OCI-LY1 (cell line): ENCODE data around the gene MPRIP.

Experiments used
- H2AFZ ChIP-seq: fragments of 200-600 bp; sonication (generic), shearing (Covaris generic); 2 replicates; pipeline ENCODE4 v1.6.0; 2014; ENCODE audit warnings: antibody characterized with exemption, mild to moderate bottlenecking, low read length
- H3F3A ChIP-seq: fragments of 200-600 bp; sonication (generic), shearing (Covaris generic); 2 replicates; pipeline ENCODE4 v1.6.0; 2014; ENCODE audit warnings: mild to moderate bottlenecking, antibody characterized with exemption, low read length, moderate library complexity; ENCODE audit not compliant: insufficient read depth
- H3K27ac ChIP-seq: fragments of 200-600 bp; sonication (generic); 2 replicates; pipeline ENCODE4 v1.5.1; 2014; ENCODE audit warnings: low read length, mixed run types, mild to moderate bottlenecking, low read depth; ENCODE audit not compliant: poor library complexity, severe bottlenecking
- H3K27me3 ChIP-seq: fragments of 200-600 bp; sonication (generic); 2 replicates; pipeline ENCODE4 v1.6.0; 2014; ENCODE audit warnings: antibody characterized with exemption, mild to moderate bottlenecking, low read length, moderate library complexity; ENCODE audit not compliant: insufficient read depth
- H3K36me3 ChIP-seq: fragments of 200-600 bp; sonication (generic); 2 replicates; pipeline ENCODE4 v1.6.1; 2014; ENCODE audit warnings: mild to moderate bottlenecking, antibody characterized with exemption, low read length, moderate library complexity, mixed read lengths; ENCODE audit not compliant: insufficient read depth
- H3K4me1 ChIP-seq: fragments of 200-600 bp; sonication (generic); 2 replicates; pipeline ENCODE4 v1.5.1; 2014; ENCODE audit warnings: mild to moderate bottlenecking, low read length, moderate library complexity; ENCODE audit not compliant: insufficient read depth, severe bottlenecking
- H3K4me2 ChIP-seq: fragments of 200-600 bp; sonication (generic), shearing (Covaris generic); 2 replicates; pipeline ENCODE4 v1.6.1; 2014; ENCODE audit warnings: low read length
- H3K4me3 ChIP-seq: fragments of 200-600 bp; sonication (generic); 2 replicates; pipeline ENCODE4 v1.5.1; 2014; ENCODE audit warnings: low read length, low read depth, mild to moderate bottlenecking, mixed read lengths; ENCODE audit not compliant: poor library complexity, severe bottlenecking
- H3K79me2 ChIP-seq: fragments of 200-600 bp; shearing (Covaris generic); 2 replicates; pipeline ENCODE4 v1.6.1; 2016; ENCODE audit warnings: mixed run types, low read length, mixed read lengths; ENCODE audit not compliant: insufficient read depth
- H3K9ac ChIP-seq: fragments of 200-600 bp; sonication (generic), shearing (Covaris generic); 2 replicates; pipeline ENCODE4 v1.6.1; 2014; ENCODE audit warnings: mild to moderate bottlenecking, low read length, mixed read lengths
- H3K9me2 ChIP-seq: fragments of 200-600 bp; sonication (generic), shearing (Covaris generic); 2 replicates; pipeline ENCODE4 v1.6.1; 2014; ENCODE audit warnings: low read depth, mild to moderate bottlenecking, low read length, mixed read lengths
- H3K9me3 ChIP-seq: fragments of 200-600 bp; shearing (Covaris generic); 2 replicates; pipeline ENCODE4 v1.6.1; 2014; ENCODE audit warnings: low read length, mixed read lengths
- H4K20me1 ChIP-seq: fragments of 200-600 bp; sonication (generic), shearing (Covaris generic); 2 replicates; pipeline ENCODE4 v1.6.0; 2016; ENCODE audit warnings: mild to moderate bottlenecking, low read length; ENCODE audit not compliant: insufficient read depth
- CTCF ChIP-seq: fragments of 200-600 bp; sonication (generic), shearing (Covaris generic); IDR thresholded peaks from 2 replicates; pipeline ENCODE4 v1.5.1; 2017; ENCODE audit warnings: mild to moderate bottlenecking, antibody characterized with exemption, low read length, moderate library complexity, mixed read lengths
- EZH2 ChIP-seq: fragments of 200-600 bp; sonication (generic), shearing (Covaris generic); IDR thresholded peaks from 2 replicates; pipeline ENCODE4 v1.8.0; 2017; ENCODE audit warnings: borderline replicate concordance, mixed run types, mild to moderate bottlenecking, antibody characterized with exemption, low read length, moderate library complexity, mixed read lengths

MPRIP gene

GRCh38 chr17:17155568-17155967, 113.3 kb downstream of the MPRIP start:
- Histone ChIP-seq H3F3A (no peaks in the 10 kb centered on the region), H3K4me2 (no peak overlapping the region), H3K27ac (no peak overlapping the region), H3K36me3 (peaks cover 64% of the 10 kb centered on the region), H2AFZ (no peak overlapping the region), H3K9ac (no peak overlapping the region), H3K4me3 (no peak overlapping the region), H3K9me3 (no peaks in the 10 kb centered on the region), H4K20me1 (no peaks in the 10 kb centered on the region), H3K27me3 (no peaks in the 10 kb centered on the region), H3K4me1 (peaks cover 8% of the 10 kb centered on the region), H3K9me2 (no peaks in the 10 kb centered on the region), H3K79me2 (no peaks in the 10 kb centered on the region)
- TF ChIP-seq CTCF (no peak), EZH2 (no peak)

GRCh38 chr17:17156107-17156506, 113.8 kb downstream of the MPRIP start:
- Histone ChIP-seq H3K9ac (no peak overlapping the region), H3K27ac (no peak overlapping the region), H3K4me2 (no peak overlapping the region), H3K36me3 (peaks cover 67% of the 10 kb centered on the region), H3K4me3 (no peak overlapping the region), H3K79me2 (no peaks in the 10 kb centered on the region), H3K9me3 (no peaks in the 10 kb centered on the region), H3K4me1 (peaks cover 13% of the 10 kb centered on the region), H3F3A (no peaks in the 10 kb centered on the region), H3K9me2 (no peaks in the 10 kb centered on the region), H2AFZ (no peak overlapping the region), H4K20me1 (no peaks in the 10 kb centered on the region), H3K27me3 (no peaks in the 10 kb centered on the region)
- TF ChIP-seq EZH2 (no peak), CTCF (no peak)

- H3F3A ChIP-seq, result no peaks in the 10 kb centered on the region
- H3K9ac ChIP-seq, result no peak overlapping the region
- H3K27ac ChIP-seq, result no peak overlapping the region
- no peak overlapping the region for H3K4me3 ChIP-seq
- no peak overlapping the region for H2AFZ ChIP-seq
- TF ChIP-seq CTCF (no peak), EZH2 (no peak)
- H3K4me2 ChIP-seq, result no peak overlapping the region
- H3K4me1 ChIP-seq, result peaks cover 16% of the 10 kb centered on the region
- no peaks in the 10 kb centered on the region for H3K79me2 ChIP-seq
- H3K27me3 ChIP-seq, result no peaks in the 10 kb centered on the region
- H4K20me1 ChIP-seq, result no peaks in the 10 kb centered on the region
- peaks cover 67% of the 10 kb centered on the region for H3K36me3 ChIP-seq
- no peaks in the 10 kb centered on the region for H3K9me3 ChIP-seq
- H3K9me2 ChIP-seq, result no peaks in the 10 kb centered on the region
Observed at GRCh38 chr17:17156511-17156910, 114.3 kb downstream of the MPRIP start.
